ENCODE measurements around the gene LRRC63. TPM values are rescaled to one million over a fixed set of nuclear protein-coding genes. Genes with fewer than 3 reads are reported as not detected.

The LRRC63 gene
- total and polyA plus RNA-seq, 2 donors = 1.2 TPM; not detected in 1

DNA sequence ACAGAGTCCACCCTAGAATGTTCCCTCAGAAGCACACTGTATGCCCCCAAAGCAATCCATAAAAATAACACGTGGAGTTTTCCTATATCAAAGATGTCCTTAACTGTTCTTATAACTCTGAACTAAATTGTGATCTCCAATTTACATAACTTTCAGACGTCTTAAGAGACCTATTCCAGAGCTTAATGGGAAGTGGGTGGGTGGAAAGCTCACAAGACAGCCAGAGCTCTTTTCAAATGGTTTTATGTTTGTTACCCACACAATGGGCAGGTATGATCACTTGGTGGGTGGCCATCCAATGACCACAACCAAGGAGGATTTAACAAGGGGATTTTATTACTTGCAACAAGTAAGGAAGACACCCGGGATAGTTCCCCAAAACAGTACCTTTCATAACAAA, 81.7 kb downstream of the LRRC63 start:
- DNase-seq (ENCODE audit: extremely low spot score) = no peak
- Histone ChIP-seq H3K27ac (ENCODE audit: low read depth) (no peak overlapping the region), H3K4me3 (ENCODE audit: low read depth, low read length) (no peak overlapping the region), H3K4me1 (ENCODE audit: insufficient read depth) (no peaks in the 10 kb centered on the region), H3K36me3 (ENCODE audit: insufficient read depth) (no peaks in the 10 kb centered on the region)
- 73% methylated on average over 3 of the region's 3 CpGs for WGBS

DNA sequence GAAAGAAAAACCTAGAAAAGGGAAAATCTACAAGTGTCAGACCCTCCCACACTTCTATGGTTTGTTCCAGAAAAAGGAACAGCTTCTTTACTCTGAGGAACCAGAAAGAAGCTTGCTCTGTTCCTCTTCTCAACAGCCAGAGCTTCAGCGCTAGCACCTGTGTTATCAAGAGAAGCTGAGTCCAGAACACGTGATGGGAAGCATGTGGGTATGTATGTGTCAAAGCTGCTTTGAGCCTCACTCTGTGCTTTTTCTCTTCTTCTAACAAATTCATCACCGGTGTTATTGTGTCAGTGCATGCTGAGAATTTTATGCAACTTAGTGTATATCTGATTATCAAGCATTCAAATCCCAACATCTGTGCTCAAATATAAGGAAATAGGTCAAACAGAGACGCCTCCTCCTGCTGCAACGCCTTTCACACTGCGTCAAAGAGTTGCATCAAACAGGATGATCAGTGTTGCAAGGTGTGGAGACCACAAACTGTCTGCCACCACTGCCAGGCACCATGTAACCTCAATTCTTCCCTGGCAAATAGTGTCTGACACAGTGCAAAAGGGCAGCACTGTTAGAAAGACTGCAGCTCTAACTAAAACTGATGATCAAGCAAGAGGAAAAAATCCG, 83.9 kb downstream of the LRRC63 start:
- WGBS = 53% methylated on average over 7 of the region's 7 CpGs
- no peaks in the 10 kb centered on the region for H3K4me1 ChIP-seq (ENCODE audit: insufficient read depth)
- no peaks in the 10 kb centered on the region for H3K36me3 ChIP-seq (ENCODE audit: insufficient read depth)
- no peak overlapping the region for H3K27ac ChIP-seq (ENCODE audit: low read depth)
- no peak for DNase-seq (ENCODE audit: extremely low spot score)
- H3K4me3 ChIP-seq (ENCODE audit: low read depth, low read length) = no peak overlapping the region

DNA sequence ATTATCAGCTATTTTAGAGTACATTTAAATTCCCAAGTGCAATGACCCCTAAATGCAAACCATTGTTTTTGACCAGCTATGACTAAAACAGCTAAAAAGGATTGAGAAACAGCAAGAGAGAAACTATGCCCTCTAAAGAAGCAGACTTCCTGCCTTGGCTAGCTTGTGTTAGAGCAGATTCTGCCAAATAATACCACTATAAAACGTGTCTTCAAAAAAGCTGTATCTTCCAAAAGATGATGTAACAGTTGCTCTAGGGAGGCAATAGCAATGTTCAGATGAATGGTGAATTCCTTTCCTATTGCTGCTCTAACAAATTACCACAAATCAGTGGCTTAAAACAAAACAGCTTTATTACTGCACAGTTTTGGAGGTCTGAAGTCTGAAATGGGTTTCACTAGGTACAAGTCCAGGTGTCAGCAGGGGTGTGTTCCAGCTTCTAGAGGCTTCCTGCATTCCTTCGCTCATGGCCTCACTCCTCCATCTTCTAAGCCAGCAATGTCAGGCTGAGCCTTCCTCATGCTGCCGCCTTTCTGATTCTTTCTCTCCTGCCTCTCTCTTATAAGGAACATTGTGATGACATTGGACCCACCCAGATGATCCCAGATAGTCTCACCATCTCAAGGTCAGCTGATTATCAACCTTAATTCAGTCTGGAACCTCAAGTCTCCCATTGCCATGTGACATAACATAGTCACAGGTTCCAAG, 84.5 kb downstream of the LRRC63 start:
- no peaks in the 10 kb centered on the region for H3K4me1 ChIP-seq (ENCODE audit: insufficient read depth)
- H3K36me3 ChIP-seq (ENCODE audit: insufficient read depth) = no peaks in the 10 kb centered on the region
- H3K27ac ChIP-seq (ENCODE audit: low read depth) = peak overlapping the region; percentile 53
- H3K4me3 ChIP-seq (ENCODE audit: low read depth, low read length) = no peak overlapping the region
- 62% methylated on average over 3 of the region's 3 CpGs for WGBS
- DNase-seq (ENCODE audit: extremely low spot score) = no peak

- DNase-seq (ENCODE audit: extremely low spot score) = no peak
- no peaks in the 10 kb centered on the region for H3K36me3 ChIP-seq (ENCODE audit: insufficient read depth)
- no peak overlapping the region for H3K27ac ChIP-seq (ENCODE audit: low read depth)
- no peaks in the 10 kb centered on the region for H3K4me1 ChIP-seq (ENCODE audit: insufficient read depth)
- 58% methylated on average over 3 of the region's 3 CpGs for WGBS
- H3K4me3 ChIP-seq (ENCODE audit: low read depth, low read length) = no peak overlapping the region
These were observed 85.2 kb downstream of the LRRC63 start for GRCh38 chr13:46296921-46297320.

DNA sequence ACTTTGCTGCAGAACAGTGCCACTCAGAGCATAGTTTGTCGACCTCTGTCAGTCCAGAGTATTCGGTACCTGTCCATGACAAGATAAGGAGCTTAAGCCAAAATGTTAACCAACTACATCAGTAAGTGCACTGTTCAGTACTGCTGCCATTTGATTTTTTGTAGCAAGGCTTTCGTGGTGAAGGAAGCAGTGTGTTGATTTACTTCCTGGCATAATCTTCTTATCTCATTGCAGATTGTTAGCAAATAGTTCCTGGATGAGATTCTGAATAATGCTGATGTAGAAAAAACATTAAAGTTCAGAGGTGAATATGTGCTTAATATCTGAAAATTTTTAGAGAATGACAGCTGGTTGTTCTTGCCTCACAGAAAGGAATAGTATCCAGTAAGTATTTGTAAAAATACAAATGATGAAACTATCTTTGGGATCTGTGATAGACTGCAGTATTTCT, 85.7 kb downstream of the LRRC63 start:
- Histone ChIP-seq H3K36me3 (ENCODE audit: insufficient read depth) (no peaks in the 10 kb centered on the region), H3K4me1 (ENCODE audit: insufficient read depth) (no peaks in the 10 kb centered on the region), H3K27ac (ENCODE audit: low read depth) (no peak overlapping the region), H3K4me3 (ENCODE audit: low read depth, low read length) (no peak overlapping the region)
- 48% methylated on average over 3 of the region's 3 CpGs for WGBS
- DNase-seq (ENCODE audit: extremely low spot score) = no peak

DNA sequence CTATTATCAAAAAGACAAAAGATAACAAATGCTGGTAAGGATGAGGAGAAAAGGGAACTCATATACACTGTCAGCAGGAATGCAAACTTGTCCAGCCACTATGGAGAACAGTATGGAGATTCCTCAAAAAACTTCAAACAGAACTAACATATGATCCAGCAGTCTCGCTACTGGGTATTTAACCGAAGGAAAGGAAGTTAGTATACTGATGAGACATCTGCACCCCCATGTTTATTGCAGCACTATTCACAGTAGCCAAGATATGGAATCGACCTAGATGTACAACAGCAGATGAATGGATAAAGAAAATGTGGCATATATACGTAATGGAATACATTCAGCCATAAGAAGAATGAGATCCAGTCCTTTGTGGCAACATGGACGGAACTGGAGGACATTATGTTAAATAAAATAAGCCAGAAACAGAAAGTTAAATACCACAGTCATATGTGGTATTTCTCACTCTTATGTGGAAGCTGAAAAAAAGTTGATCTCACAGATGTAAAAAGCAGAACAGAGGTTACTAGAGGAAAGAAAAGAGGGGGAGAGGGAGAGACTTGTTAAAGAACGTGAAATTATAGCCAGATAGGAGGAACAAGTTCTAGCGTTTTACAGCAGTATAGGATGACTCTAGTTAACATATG, 92.1 kb downstream of the LRRC63 start:
- Histone ChIP-seq H3K27ac (ENCODE audit: low read depth) (no peak overlapping the region), H3K36me3 (ENCODE audit: insufficient read depth) (no peaks in the 10 kb centered on the region), H3K4me3 (ENCODE audit: low read depth, low read length) (no peak overlapping the region), H3K4me1 (ENCODE audit: insufficient read depth) (no peaks in the 10 kb centered on the region)
- no peak for DNase-seq (ENCODE audit: extremely low spot score)
- WGBS = 53% methylated on average over 7 of the region's 7 CpGs

DNA sequence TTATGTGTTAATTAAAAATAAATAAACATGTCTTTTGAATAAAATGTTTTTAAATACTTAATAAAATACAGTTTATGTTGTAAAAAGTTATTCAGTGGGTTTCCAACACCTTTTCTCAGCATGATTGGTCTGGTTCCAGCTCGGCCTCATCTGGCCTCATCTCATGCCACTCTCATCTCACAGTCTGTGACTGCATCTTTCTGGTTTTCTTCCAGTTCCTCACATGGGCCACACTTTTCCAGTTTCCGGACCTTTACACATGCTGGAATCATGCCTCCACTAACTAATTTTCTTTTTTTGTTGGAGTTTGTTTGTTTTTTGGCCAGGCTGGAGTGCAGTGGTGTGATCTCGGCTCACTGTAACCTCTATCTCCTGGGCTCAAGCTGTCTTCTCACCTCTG, 92.8 kb downstream of the LRRC63 start:
- Histone ChIP-seq H3K4me3 (ENCODE audit: low read depth, low read length) (no peak overlapping the region), H3K27ac (ENCODE audit: low read depth) (no peak overlapping the region), H3K36me3 (ENCODE audit: insufficient read depth) (no peaks in the 10 kb centered on the region), H3K4me1 (ENCODE audit: insufficient read depth) (no peaks in the 10 kb centered on the region)
- no peak for DNase-seq (ENCODE audit: extremely low spot score)
- WGBS = 88% methylated on average over 3 of the region's 3 CpGs

GRCh38 chr13:46307554-46307953, 95.8 kb downstream of the LRRC63 start:
- DNase-seq (ENCODE audit: extremely low spot score) = no peak
- no peaks in the 10 kb centered on the region for H3K4me1 ChIP-seq (ENCODE audit: insufficient read depth)
- no peaks in the 10 kb centered on the region for H3K36me3 ChIP-seq (ENCODE audit: insufficient read depth)
- no peak overlapping the region for H3K27ac ChIP-seq (ENCODE audit: low read depth)
- 91% methylated on average over 1 of the region's 1 CpG for WGBS
- no peak overlapping the region for H3K4me3 ChIP-seq (ENCODE audit: low read depth, low read length)

DNA sequence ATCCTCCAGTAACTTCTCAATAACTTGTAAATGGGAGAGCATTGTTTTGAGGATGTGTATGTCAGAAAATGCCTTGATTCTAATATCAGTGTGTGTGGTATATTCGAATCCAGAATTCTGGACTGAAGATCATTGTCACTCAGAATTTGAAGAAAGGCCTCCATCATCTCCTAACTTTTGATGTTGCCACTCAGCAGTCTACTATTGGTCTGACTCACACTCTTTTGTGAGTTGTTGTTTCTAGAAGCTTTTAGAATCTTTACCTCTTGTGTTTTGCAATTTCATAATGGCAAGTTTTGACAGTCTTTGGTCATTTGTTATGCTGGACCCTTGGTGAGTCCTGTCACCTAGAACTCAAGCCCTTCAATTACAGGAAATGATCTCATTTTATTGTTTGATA, 98.3 kb downstream of the LRRC63 start:
- 75% methylated on average over 1 of the region's 1 CpG for WGBS
- DNase-seq (ENCODE audit: extremely low spot score) = no peak
- no peaks in the 10 kb centered on the region for H3K4me1 ChIP-seq (ENCODE audit: insufficient read depth)
- no peak overlapping the region for H3K27ac ChIP-seq (ENCODE audit: low read depth)
- no peak overlapping the region for H3K4me3 ChIP-seq (ENCODE audit: low read depth, low read length)
- H3K36me3 ChIP-seq (ENCODE audit: insufficient read depth) = no peaks in the 10 kb centered on the region

- 91% methylated on average over 2 of the region's 2 CpGs for WGBS
- Histone ChIP-seq H3K36me3 (ENCODE audit: insufficient read depth) (no peaks in the 10 kb centered on the region), H3K4me3 (ENCODE audit: low read depth, low read length) (no peak overlapping the region), H3K4me1 (ENCODE audit: insufficient read depth) (no peaks in the 10 kb centered on the region), H3K27ac (ENCODE audit: low read depth) (no peak overlapping the region)
- DNase-seq (ENCODE audit: extremely low spot score) = no peak
These were observed 99.5 kb downstream of the LRRC63 start for GRCh38 chr13:46311217-46311616.

DNA sequence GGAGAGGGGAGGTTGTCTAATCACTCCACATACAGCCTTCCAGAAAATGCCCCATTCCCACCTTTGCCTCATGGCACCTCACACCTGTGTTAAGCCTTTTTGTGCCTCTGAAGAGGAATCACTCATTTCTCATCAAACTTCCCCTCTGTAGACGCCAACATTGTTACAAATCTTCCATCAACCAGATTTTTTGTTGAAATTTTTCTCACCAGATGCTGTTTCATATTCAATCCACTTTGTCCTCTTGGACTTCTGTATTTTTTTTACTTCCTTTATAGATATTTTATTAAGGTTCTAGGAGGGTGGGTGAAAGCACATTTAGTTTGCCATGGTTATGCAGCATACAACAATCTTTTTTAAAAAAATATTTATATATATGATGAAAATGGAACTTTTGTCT, 101.3 kb downstream of the LRRC63 start:
- DNase-seq (ENCODE audit: extremely low spot score) = no peak
- Histone ChIP-seq H3K4me1 (ENCODE audit: insufficient read depth) (no peaks in the 10 kb centered on the region), H3K4me3 (ENCODE audit: low read depth, low read length) (no peak overlapping the region), H3K27ac (ENCODE audit: low read depth) (no peak overlapping the region), H3K36me3 (ENCODE audit: insufficient read depth) (no peaks in the 10 kb centered on the region)
- WGBS = 79% methylated on average over 1 of the region's 1 CpG

GRCh38 chr13:46313432-46314257, 101.9 kb downstream of the LRRC63 start:
- H3K4me1 ChIP-seq (ENCODE audit: insufficient read depth) = no peaks in the 10 kb centered on the region
- H3K36me3 ChIP-seq (ENCODE audit: insufficient read depth) = no peaks in the 10 kb centered on the region
- no peak for DNase-seq (ENCODE audit: extremely low spot score)
- H3K4me3 ChIP-seq (ENCODE audit: low read depth, low read length) = no peak overlapping the region
- no peak overlapping the region for H3K27ac ChIP-seq (ENCODE audit: low read depth)
- 93% methylated on average over 6 of the region's 6 CpGs for WGBS

- no peak overlapping the region for H3K4me3 ChIP-seq (ENCODE audit: low read depth, low read length)
- H3K4me1 ChIP-seq (ENCODE audit: insufficient read depth) = no peaks in the 10 kb centered on the region
- no peak overlapping the region for H3K27ac ChIP-seq (ENCODE audit: low read depth)
- no peaks in the 10 kb centered on the region for H3K36me3 ChIP-seq (ENCODE audit: insufficient read depth)
- WGBS = 95% methylated on average over 1 of the region's 1 CpG
- no peak for DNase-seq (ENCODE audit: extremely low spot score)
These were observed 102.9 kb downstream of the LRRC63 start for GRCh38 chr13:46314587-46314986.
